ENCODE data around the gene CLCN5.

GRCh38 chrX:50099331-50099730 is 176.9 kb downstream of the CLCN5 start:
- TF ChIP-seq CTCF (IDR thresholded peaks at IDR 0.05; ENCODE audit: low read depth, low read length, poor library complexity, severe bottlenecking) = no peak
- no peak for TF ChIP-seq EZH2phosphoT487 (IDR thresholded peaks at IDR 0.05; ENCODE audit: borderline replicate concordance, low read length)
